ENCODE measurements around the gene OR6P1.

The OR6P1 gene, protein sequence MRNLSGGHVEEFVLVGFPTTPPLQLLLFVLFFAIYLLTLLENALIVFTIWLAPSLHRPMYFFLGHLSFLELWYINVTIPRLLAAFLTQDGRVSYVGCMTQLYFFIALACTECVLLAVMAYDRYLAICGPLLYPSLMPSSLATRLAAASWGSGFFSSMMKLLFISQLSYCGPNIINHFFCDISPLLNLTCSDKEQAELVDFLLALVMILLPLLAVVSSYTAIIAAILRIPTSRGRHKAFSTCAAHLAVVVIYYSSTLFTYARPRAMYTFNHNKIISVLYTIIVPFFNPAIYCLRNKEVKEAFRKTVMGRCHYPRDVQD

DNA sequence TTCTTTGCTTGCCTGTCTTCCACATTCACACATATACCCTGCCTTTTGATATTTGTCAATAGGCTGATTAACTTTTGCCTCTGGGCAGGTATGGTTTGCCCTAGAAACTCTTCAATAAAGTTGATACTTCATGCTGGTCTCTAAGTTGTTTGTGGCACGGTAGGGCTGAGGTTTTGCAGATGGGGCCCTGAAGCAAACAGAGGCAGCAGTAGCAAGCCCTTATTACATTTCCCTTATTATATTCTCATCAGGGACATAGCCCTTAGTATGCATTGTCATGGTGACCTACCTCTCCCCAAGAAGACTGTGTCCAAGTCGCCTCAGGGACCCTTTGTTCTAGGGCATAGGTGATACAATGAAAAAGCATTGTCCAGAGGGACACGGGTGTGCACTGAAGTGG is at the start of gene OR6P1:
TSS of gene OR6P1 (minus strand) at position 101 of the 400 bp plus-strand sequence. CDS start 6,976 bp downstream, outside the sequence.
- DNase-seq (ENCODE audit: low read depth, low spot score) = no peak

DNA sequence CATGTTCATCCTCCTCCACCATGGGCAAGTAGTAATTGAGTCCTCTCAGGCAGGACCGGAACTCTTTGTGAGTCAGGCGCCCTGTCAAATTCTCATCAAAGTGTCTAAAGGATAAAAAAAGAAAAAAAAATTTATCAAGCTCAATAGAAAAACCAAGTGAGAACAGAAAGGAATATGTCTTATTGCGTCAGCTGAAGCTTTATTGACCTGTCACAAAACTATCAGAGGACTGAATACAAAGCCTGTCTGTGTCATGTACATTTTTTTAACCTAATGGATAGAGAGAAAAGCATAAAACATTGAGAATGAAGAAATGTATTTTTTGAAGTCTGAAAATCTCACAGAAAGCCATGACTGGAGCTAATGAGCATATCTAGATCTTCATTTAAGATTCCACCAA is 43.4 kb upstream of the OR6P1 start:
- no peak for DNase-seq (ENCODE audit: low read depth, low spot score)

DNA sequence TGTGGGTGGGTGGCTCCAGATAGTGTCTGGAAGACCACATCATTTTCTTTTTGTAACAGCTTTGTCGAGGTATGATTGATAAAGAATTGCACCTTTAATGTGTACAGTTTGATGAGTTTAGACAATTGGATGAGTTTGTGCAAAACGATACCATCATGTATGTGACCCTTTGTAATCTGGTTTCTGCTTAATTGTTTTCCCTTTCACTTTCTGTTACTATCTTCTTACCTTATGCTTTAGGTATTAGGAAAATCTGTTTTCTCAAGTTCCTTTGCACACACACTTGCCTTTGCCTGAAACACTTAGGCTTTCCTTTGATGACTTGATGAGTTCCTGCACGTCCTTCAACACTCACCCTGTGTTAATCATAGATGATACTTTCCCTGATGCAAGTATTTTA is 41.5 kb upstream of the OR6P1 start:
- no peak for DNase-seq (ENCODE audit: low read depth, low spot score)

DNA sequence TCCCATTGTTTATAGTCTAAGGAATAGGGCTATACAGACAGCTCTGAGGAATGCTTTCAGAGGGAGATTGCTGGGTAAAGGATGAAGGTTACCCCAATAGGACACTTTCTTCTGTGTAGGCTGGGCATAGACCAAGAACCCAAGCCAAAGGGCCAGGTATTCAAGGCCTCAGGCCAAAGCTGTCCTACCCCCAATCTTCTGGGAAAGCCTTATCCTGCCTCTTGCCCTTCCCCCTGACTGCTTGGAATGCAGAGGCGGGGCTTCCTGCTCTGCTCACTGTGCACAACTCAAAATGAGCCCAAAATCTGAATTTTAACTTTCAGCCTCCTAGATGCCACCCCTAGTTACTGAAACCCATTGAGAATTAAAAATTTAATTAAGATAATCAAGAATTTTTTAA is 36.9 kb upstream of the OR6P1 start:
- no peak for DNase-seq (ENCODE audit: low read depth, low spot score)

DNA sequence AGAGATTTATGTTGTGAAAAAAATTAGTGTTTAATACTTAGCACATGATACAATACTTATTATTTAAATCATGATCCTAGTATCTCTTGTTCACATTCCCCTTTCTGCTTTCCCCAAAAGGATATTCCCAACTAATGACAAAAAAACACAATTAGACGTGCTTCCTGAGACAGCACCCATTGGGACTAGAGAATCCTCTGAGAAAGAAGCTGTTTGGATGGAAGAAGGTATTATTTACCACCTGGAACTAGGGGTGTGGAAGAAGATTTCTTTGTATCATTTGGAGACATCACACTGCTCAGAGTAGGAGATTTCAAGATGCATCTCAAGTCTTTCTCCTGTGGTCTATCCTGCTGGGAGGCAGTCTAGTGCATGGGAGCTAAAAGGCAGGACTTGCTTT is 34.6 kb upstream of the OR6P1 start, which contains the start of gene OR10Z1:
TSS of gene OR10Z1 (plus strand) at position 301 of the 400 bp plus-strand sequence. CDS start 1,171 bp downstream, outside the sequence.
- no peak for DNase-seq (ENCODE audit: low read depth, low spot score)

DNA sequence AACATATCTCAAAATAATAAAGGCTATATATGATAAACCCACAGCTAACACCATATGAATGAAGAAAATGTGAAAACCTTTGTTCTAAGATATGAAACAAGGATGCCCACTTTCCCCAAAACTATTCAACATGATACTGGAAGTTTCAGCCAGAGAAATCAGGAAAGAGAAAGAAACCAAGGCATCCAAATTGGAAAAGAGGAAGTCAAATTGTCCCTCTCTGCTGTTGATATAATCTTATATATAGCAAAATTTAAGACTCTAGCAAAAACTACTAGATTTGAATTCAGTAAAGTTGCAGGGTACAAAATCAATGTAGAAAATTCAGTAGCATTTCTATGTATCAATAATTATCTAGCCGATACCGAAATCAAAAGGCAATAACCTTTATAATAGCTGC is 30.4 kb upstream of the OR6P1 start:
- DNase-seq (ENCODE audit: low read depth, low spot score) = no peak

DNA sequence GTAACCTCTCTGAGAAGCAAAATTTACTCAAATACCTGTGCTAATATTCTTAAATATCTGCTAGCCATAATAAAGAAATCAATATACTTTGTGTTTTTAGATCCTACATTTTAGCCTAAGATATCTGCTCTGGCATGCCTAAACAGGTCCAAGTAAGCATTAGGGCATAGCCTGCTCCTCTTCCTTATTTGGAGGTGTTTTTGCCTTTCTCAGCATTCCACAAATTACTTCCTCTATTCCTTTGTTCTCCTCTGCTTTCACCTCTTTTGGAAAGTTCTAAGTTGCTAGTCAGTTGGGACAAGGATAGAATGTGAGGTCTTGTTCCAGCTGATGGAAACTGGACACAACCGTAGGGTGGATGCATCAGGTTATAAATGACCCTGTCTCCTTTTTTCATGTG is 16.6 kb upstream of the OR6P1 start:
- DNase-seq (ENCODE audit: low read depth, low spot score) = no peak

DNA sequence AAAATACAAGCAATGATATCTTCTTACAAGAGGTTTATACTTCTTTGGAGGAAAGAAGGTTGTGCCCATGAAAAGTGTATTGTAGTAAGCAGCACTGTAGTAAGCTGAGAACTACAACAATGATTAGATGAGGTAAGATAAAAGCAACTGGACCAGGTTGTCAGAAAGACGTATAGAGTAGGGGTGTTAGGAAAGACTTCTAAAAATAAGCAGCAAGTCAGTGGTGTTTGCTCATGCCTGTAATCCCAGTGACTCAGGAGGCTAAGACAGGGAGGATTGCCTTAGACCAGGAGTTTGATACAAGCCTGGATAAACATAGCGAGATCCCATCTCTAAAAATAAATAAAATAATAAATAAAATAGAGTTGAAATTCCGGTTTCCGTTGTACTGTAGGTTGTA is 13.6 kb upstream of the OR6P1 start:
- no peak for DNase-seq (ENCODE audit: low read depth, low spot score)

DNA sequence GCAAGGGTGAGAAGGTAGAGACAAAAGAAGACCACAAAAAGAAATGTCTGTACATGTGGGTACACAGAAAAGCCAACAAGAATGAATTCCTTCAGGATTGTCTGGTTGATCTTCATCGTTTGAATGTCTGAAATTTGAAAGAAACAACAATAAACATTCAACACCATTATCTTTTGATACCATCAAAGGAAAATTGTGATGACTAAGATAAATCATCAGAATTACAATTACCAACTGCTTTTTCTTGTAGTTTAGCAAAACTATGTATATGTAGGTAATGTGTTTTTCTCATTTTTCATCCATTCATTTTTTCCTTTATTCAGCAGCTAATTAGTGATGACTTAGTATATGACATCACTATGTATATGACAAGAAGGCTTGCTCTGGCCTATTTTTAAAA is 9.4 kb upstream of the OR6P1 start, which contains the start of gene OR10X1:
TSS of gene OR10X1 (minus strand) at position 167 of the 400 bp plus-strand sequence. CDS start at position 167, 0 bp downstream.
- DNase-seq (ENCODE audit: low read depth, low spot score) = no peak

DNA sequence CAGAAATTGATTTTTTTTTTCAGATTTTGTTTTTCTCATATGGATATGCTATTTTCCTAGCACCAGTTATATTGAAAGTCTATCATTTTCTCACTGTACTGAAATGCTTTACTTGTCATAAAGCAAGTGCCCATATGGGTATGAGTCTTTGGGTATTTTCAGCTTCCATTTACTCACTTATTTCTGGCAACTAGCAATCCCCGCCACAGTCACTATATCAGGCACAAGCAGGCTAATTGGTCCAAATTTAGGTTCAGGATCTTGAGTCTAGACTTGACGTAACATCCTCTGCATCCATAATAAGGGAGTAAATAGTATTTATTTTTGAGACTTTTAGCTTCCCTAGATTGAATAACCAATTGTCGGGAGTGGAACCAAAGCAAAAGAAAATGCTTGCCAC is 7.2 kb upstream of the OR6P1 start:
- no peak for DNase-seq (ENCODE audit: low read depth, low spot score)

DNA sequence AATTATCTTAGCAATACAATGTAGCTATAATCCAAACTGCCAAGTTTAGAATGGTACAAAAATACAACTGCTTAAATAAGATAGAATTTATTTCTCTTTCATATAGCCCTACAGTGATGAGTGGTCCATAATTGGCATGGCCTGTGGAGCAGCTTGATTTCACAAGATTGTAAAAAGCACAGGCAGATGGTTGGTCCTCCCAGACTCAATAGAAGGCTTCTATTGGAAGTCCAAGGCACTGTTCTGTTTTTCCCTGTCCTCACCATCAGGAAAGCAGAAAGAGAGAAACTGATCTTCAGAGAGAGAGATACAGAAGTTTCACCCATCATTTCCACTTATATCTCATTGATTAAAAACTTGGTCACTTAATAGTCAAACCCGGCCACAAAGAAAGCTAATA is 1.8 kb upstream of the OR6P1 start:
- DNase-seq (ENCODE audit: low read depth, low spot score) = no peak

DNA sequence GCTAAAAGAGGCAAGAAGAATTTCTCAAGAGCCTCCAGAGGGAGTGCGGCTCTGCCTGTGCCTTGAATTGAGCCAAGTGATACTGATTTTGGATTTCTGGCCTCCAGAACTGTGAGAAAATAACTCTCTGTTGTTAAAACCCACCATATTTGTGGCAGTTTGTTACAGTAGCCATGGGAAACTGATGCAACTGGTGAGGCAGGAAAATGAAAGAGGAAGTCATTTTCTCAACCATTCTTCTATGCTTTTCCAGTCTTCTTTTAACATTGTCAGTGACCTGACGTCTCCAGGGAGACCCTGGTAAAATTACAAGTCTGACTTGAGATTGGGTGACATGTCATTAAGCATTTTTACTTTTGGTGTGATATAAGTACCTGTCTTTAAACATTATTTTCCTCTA is 5.8 kb downstream of the OR6P1 start:
- no peak for DNase-seq (ENCODE audit: low read depth, low spot score)

DNA sequence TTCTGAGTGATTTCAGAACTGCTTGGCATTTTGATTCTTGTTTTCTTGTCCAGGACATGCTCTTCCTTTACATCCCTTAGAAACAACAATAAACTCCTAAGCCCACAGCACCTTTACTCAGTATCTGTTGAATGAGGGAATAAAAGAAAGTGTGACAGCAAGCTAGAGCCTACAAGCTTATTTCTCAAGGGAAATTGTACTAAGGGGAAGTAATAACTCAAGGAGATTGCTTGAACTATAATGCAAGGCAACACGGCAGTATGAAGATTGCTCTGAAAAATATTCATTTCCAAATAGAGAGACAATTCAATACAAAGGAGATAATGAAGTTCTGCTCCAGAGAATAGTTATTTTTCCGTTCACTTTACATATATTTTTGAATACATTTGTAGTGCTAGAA is 6.5 kb downstream of the OR6P1 start:
- DNase-seq (ENCODE audit: low read depth, low spot score) = no peak

DNA sequence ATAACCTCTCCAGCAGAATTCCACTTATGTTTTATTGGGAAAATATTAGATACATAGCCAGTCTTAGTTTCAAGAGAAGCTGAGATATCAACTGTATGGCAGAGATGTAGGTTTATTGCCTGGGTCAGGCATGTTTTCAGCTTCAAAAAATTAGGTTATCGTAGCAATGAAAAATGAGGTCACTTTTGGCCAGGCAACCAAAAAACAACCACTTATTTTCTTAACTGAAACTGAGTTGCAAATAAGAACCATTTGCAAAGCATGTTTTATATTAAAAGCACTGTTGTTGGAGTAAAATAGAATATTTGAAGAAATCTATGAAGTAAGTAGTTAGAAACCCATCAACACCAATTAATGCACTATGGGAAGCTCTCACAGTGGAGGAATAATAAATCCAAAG is 10.7 kb downstream of the OR6P1 start:
- DNase-seq (ENCODE audit: low read depth, low spot score) = no peak

DNA sequence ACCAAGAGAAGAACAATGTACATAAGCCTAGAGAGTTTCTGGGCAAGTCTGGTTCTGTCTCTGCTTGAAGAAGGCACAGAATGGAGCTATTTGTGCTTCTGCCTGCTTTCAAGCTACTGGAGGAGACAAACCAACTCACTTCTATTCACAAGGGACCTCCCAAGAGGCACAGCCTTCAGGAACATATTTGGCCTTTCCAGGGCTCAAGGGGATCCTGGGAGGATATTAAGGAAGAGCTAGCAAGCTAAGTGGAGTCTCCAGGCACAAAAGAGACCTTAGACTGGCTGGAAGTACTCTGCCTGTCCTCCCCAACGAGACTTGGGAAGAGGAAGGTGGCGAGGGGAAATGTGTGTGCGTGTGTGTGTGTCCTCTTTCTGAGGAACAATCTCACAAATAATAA is 16.0 kb downstream of the OR6P1 start, which contains the start of gene OR6Y1:
TSS of gene OR6Y1 (minus strand) at position 54 of the 400 bp plus-strand sequence. CDS start 6,300 bp downstream, outside the sequence.
- no peak for DNase-seq (ENCODE audit: low read depth, low spot score)

DNA sequence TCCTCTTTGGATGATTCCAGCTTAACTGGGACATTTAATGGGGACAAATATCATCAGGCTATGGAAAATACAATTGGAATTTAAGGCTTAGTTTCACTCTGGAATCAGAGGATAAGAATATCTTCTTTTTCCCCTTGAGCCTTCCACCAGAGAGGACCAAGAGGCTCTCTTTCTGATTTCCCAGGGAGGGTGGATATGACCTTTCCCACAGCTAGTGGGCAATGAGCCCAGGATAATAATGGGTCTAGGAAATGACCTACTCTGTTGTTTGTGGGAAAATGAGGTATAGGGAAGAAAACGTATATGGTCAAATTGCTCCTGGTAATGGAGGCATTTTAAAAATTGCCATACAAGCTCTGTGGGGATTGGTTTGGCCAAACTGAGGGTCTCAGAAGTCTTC is 18.1 kb downstream of the OR6P1 start:
- no peak for DNase-seq (ENCODE audit: low read depth, low spot score)

DNA sequence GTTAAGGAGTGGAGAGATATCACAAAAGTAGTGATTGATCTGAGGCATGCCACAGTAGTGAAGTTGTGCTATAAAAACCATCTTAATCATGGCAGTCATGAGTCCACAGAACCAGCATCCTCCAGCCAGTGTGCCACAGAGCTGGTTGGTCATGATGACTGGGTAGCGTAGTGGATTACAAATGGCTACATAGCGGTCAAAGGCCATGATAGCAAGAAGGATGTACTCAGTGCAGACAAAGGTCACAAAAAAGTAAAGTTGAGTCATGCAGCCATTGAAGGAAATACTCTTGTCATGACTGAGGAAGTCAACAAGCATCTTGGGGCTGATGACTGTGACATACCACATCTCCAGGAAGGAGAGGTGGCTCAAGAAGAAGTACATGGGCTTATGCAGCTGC is 22.8 kb downstream of the OR6P1 start:
- DNase-seq (ENCODE audit: low read depth, low spot score) = no peak

DNA sequence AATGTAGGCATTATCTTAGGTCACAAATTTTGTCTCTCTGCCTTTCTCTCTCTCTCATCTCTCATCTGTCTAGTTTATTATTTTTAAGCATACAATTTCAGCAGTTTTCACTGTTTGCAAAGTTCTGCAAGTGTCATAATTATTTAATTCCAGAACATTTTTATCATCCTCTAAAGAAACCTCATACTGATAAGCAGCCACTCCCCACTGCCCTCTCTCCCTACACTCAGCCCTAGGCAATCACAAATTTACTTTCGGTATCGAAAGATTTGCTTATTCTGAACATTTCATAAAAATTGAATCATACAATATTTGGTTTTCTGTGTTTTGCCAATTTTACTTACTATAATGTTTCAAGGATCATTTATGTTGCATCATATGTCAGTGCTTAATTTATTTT is 32.8 kb downstream of the OR6P1 start:
- no peak for DNase-seq (ENCODE audit: low read depth, low spot score)

DNA sequence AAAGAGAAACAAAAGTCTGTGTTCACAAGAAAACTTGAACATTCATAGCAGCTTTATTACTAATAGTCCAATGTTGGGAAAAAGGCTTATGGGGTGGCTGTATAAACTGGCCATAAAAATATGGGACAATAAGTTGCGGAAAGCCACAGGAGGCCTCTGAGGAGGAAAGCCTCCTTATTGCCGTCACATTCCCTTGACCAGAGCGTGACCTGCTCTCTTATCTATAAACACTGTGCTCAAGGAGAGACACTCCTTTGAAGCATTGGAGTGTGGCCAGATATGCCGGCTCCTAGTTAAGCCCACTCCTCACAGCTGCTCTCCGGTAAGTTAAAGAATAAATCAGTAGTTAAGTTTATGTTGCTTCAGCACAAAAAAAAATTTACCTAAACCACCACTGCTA is 35.9 kb downstream of the OR6P1 start:
- DNase-seq (ENCODE audit: low read depth, low spot score) = no peak

DNA sequence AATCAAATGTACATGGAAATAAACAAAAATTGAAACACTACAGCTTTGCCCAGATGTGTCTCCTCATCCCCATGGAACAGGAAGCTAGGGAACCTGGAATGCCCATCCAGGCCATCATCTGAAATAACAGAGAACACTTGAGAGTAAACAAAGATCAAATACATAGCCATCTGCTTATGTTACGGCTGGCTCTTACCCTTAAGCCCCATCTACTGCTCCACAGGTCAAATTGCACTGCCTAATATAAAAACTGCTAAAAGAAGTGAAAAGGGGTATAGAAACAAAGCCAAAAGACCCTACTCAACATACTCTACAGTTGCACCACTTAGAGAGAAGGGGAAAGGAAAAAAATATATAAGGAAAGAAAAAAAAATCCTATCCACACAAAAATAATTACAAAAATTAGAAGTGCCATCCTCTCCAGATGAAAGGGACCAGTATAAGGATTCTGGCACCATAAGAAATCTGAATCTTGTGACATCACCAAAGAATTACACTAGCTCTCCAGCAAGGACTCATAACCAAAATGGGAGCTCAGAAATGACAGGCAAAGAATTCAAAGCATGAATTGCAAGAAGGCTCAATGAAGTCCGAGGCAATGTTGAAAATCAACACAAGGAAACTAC is 43.1 kb downstream of the OR6P1 start:
- DNase-seq (ENCODE audit: low read depth, low spot score) = no peak

DNA sequence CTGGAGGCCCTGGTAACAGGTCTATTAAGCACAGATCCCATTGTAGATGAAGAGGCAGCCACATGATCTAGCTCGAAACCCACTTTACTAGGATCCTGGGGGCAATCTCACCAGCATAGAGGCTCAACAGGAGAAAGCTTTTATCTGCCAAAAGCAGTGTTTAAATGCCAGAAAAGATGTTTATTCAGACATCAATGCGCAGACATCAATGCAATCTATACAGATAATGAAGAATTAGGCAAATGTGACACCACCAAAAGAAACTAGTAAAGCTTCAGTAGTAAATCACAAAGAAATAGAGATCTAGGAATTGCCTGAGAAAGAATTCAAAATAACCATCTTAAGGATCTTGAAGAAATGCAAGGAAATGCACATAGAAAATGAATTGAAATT is 48.7 kb downstream of the OR6P1 start:
- no peak for DNase-seq (ENCODE audit: low read depth, low spot score)

DNA sequence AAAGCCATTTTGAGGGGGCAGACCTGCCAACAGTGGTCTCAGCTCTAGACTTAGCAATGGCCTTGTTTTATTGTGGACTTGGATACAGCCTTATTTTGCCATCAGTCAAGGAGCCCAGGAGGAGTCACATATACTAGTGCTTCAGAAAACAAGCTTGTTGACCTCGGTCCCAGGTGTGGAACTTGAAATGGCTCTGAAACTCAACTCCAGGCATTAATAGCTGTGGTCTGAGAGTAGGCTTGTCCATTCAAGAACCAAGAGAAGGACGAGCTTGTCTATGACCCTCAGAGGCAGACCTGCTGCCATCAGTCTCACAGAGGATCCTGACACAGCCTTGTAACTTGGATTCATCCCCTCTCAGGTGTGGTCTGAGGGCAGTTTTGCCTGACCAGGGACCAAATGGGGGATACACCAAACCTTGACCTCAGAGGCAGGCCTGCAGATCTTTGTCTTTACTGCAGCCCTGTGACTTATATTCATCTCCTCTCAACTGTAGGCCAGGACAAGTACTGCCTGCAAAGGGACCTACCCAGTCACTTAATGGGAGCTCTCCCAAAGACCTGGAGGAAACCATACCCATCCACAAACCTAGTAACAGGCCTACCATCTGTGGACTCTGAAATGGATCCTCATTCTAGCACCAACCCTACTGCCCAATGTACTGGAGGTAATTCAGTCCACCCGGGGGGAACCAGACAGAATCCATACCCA is 49.3 kb downstream of the OR6P1 start:
- no peak for DNase-seq (ENCODE audit: low read depth, low spot score)

DNA sequence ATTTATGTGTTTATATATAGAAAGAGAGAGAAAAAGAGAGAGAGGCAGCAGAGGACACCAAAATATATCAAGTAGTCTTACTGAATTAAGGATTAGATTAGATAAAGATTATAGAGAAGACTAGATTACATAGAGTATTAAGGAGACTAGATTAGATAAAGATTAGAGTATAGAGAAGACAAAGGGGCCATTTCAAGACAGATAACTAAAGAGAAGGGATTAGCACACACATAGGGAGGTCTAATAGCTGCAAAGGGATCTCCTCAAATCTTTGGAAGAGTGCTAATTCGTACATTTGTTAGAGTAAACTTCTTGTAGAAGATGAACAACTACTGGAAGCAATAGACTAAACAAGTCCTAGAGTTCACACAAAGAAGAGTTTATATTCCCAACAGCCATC is 50.4 kb downstream of the OR6P1 start:
- no peak for DNase-seq (ENCODE audit: low read depth, low spot score)
